Measurements from ENCODE around the gene DDX52. TPM values are rescaled to one million over a fixed set of nuclear protein-coding genes. Genes with fewer than 3 reads are reported as not detected.

The DDX52 gene
- total RNA-seq, 1 experiment from 2014 or later, result 37.8 TPM

GRCh38 chr17:37567137-37567536 is 76.1 kb downstream of the DDX52 start:
- Mint-ChIP-seq H3K27me3 (ENCODE audit: insufficient read depth, unreplicated experiment) (no peaks in the 10 kb centered on the region), H3K36me3 (ENCODE audit: insufficient read depth, unreplicated experiment) (peaks cover 75% of the 10 kb centered on the region), H3K4me3 (ENCODE audit: unreplicated experiment) (no peak overlapping the region), H3K4me1 (ENCODE audit: insufficient read depth, unreplicated experiment) (peaks cover 10% of the 10 kb centered on the region), H3K27ac (ENCODE audit: low read depth, unreplicated experiment) (no peak overlapping the region), H3K9me3 (ENCODE audit: unreplicated experiment) (no peaks in the 10 kb centered on the region)
- ChIA-PET CTCF (no interaction called here), POLR2A (interaction anchor here (0.8 kb wide), 1 partner anchor 29 kb away, joined by 4 read pairs; no protein-coding TSS in a partner anchor)
- BruUV-seq (replicated peaks), result no TSS peak
- no peak for TF ChIP-seq CTCF (IDR thresholded peaks at IDR 0.05; ENCODE audit: unreplicated experiment)
- DNase-seq (ENCODE audit: unreplicated experiment), result no peak
- intact Hi-C loops (cut with micrococcal nuclease), result no loop called here

DNA sequence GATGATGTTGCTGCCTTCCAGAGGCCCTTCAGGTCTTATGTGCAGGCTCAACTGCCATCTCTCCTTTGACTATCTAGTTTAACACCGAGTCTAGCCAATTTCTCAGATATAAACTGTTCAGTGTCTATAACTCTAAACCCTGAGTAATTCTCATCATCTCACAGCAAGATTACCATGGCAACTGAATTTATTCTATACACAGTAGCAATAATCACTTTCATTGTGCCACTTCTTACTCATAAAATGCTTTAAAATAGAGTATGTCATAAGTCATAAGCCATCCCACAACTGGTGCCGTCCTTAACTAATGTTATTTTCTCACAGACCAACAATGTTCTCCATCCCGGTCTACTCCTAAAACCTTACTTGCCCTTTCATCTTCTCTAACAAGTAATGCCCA is 79.0 kb downstream of the DDX52 start:
- H3K27ac Mint-ChIP-seq (ENCODE audit: low read depth, unreplicated experiment), result no peak overlapping the region
- no peak overlapping the region for H3K4me3 Mint-ChIP-seq (ENCODE audit: unreplicated experiment)
- BruUV-seq (replicated peaks), result no TSS peak
- H3K9me3 Mint-ChIP-seq (ENCODE audit: unreplicated experiment), result no peaks in the 10 kb centered on the region
- no peaks in the 10 kb centered on the region for H3K27me3 Mint-ChIP-seq (ENCODE audit: insufficient read depth, unreplicated experiment)
- H3K36me3 Mint-ChIP-seq (ENCODE audit: insufficient read depth, unreplicated experiment), result peaks cover 76% of the 10 kb centered on the region
- DNase-seq (ENCODE audit: unreplicated experiment), result no peak
- CTCF ChIA-PET, result interaction anchor here (1.3 kb wide), 1 partner anchor 36 kb away, joined by 4 read pairs; no protein-coding TSS in a partner anchor
- no peak for TF ChIP-seq CTCF (IDR thresholded peaks at IDR 0.05; ENCODE audit: unreplicated experiment)
- peaks cover 5% of the 10 kb centered on the region for H3K4me1 Mint-ChIP-seq (ENCODE audit: insufficient read depth, unreplicated experiment)
- POLR2A ChIA-PET, result no interaction called here
- intact Hi-C loops (cut with micrococcal nuclease), result no loop called here

- DNase-seq (ENCODE audit: unreplicated experiment), result no peak
- Mint-ChIP-seq H3K9me3 (ENCODE audit: unreplicated experiment) (no peaks in the 10 kb centered on the region), H3K27ac (ENCODE audit: low read depth, unreplicated experiment) (no peak overlapping the region), H3K4me3 (ENCODE audit: unreplicated experiment) (no peak overlapping the region), H3K27me3 (ENCODE audit: insufficient read depth, unreplicated experiment) (no peaks in the 10 kb centered on the region), H3K4me1 (ENCODE audit: insufficient read depth, unreplicated experiment) (no peaks in the 10 kb centered on the region), H3K36me3 (ENCODE audit: insufficient read depth, unreplicated experiment) (peaks cover 69% of the 10 kb centered on the region)
- CTCF ChIA-PET, result interaction anchor here (0.6 kb wide), 2 partner anchors 315 to 1877 kb away, joined by 3 to 7 read pairs; no protein-coding TSS in a partner anchor
- no peak for TF ChIP-seq CTCF (IDR thresholded peaks at IDR 0.05; ENCODE audit: unreplicated experiment)
- intact Hi-C loops (cut with micrococcal nuclease), result no loop called here
- BruUV-seq (replicated peaks), result no TSS peak
- POLR2A ChIA-PET, result interaction anchor here (0.5 to 2.2 kb wide), 2 partner anchors 11 to 18 kb away, joined by 3 to 13 read pairs; no protein-coding TSS in a partner anchor
Observed at GRCh38 chr17:37562016-37562745, 81.1 kb downstream of the DDX52 start.

Small RNA genes lying within 50 kb of the gene (microRNA-seq; reads per million reads assigned to microRNA genes)
- not detected for gene MIR378J

Other genes starting within 250 kb of the DDX52 start
- 88.6 and 100 TPM in 2 replicates for gene ACACA, start 236.6 kb downstream of the DDX52 start, total RNA-seq (2022)
- 25.3 and 31.3 TPM in 2 replicates for gene TADA2A, start 236.6 kb downstream of the DDX52 start, total RNA-seq (2022)
- gene DUSP14, start 153.6 kb downstream of the DDX52 start, total RNA-seq (2022), result 31.7 and 39.4 TPM in 2 replicates
- 18.0 and 26.8 TPM in 2 replicates for gene SYNRG, start 34.0 kb downstream of the DDX52 start, total RNA-seq (2022)
- gene HNF1B, start 101.6 kb upstream of the DDX52 start, total RNA-seq (2022), result not detected in 2 replicates